HG03520 (cell line): Measurements from ENCODE around the gene STIM2.

Experiments
- ATAC-seq: cut with Tn5 transposase; IDR thresholded peaks from one replicate; pipeline ENCODE4 v1.9.1; 2021; ENCODE audit warnings: mild to moderate bottlenecking, moderate library complexity; ENCODE audit not compliant: unreplicated experiment

STIM2 gene

DNA sequence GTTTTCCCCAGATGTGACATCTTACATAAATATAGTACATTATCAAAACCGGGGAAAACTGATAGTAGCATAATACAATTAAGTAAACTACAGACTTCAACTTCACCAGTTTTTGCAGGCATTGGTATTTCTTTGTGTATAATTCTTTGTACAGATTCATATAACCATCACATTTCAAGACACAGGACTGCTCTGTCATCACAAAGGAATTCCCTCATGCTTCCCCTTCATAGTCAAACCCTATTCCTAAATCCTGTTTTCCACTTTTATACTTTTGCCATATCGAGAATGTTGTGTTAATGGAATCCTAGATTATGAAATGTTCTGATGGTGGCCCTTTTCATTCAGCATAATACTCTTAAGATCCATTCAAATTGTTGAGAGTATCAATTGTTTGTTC, 36.0 kb downstream of the STIM2 start:
- no peak for ATAC-seq

- no peak for ATAC-seq
These were observed 39.4 kb downstream of the STIM2 start for GRCh38 chr4:26899991-26900390.

- no peak for ATAC-seq
These were observed 40.1 kb downstream of the STIM2 start for GRCh38 chr4:26900765-26901164.

DNA sequence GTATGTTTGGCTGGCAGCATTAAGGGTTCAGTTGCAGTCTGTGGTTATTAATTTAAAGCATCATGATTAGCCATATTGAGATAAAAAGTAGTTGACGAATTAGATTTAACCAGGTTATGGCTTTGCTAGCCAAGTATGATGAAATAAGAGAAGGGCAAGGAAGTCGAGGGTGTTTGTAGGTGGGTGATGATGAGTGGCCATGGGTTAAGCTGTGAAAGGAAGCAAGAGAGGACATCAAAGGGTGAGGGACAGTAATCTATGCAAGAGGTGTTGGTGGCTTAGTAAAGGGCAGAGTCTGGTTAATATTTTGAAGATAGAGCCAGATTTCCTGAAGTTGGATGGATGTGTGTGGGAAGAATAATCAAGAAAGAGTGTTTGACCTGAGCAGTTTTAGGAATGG, 44.5 kb downstream of the STIM2 start:
- no peak for ATAC-seq

- ATAC-seq: no peak
These were observed 47.3 kb downstream of the STIM2 start for GRCh38 chr4:26907731-26908599.

DNA sequence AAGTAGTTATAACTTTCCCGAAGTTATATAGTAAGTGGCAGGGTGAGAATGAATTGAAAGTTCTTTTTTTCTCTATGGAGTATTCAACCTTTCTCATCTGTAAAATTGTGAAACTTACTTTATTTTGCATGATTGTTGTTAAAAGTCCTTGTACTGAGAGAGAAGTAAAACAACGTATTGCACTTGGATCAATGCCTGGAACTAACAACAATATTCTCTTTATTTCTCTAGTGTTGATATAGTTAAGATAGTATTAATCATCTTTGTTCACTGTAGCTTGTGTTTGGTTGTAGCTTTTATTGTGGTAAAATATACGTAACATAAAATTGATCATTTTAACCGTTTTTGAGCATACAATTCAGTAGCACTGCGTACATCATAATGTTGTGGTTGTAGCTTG, 48.7 kb downstream of the STIM2 start:
- ATAC-seq: no peak

GRCh38 chr4:26911254-26911653, 50.6 kb downstream of the STIM2 start:
- ATAC-seq: no peak

- no peak for ATAC-seq
These were observed 51.4 kb downstream of the STIM2 start for GRCh38 chr4:26912069-26912468.

- ATAC-seq: peak; percentile 52
These were observed 52.2 kb downstream of the STIM2 start for GRCh38 chr4:26912810-26913209.

GRCh38 chr4:26916195-26916594, 55.6 kb downstream of the STIM2 start:
- no peak for ATAC-seq

DNA sequence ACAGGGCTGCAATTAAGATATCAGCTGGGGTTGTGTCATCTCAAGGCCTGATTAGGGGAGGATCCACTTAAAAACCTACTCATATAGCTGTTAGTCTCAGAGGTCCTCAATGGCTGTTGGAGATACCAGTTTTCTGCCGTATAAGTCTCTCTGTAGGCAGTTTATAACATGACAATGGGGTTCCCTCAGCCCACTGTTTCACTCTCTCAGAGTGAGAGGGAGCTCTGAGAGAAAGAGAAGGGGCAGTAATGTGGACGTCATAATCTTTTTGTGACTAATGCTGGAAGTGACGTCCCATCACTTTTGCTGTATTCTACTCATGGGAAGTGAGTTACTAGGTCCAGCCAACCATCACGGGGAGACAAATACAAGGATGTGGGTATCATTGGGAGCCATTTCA, 70.3 kb downstream of the STIM2 start:
- ATAC-seq: no peak

- ATAC-seq: no peak
These were observed 70.8 kb downstream of the STIM2 start for GRCh38 chr4:26931451-26931850.

DNA sequence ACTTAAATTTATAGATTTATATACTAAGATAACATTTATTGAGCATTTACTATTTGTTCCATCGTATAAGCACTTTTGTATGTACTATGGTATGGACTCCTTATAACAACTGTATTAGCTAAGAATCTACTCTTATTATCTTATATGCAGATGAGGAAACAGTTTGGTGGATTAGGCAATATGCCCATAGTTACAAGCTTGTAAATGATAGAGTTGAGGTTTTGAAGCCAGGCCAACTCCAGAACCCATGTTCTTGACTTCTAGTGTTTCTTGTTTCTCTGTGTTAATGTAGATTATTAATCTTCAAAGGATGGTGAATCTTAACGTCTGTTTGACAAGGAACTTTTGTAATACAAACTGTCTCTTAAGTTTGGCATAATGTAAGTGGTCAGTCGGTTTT, 71.3 kb downstream of the STIM2 start:
- ATAC-seq: no peak

- no peak for ATAC-seq
These were observed 74.8 kb downstream of the STIM2 start for GRCh38 chr4:26935397-26935796.

DNA sequence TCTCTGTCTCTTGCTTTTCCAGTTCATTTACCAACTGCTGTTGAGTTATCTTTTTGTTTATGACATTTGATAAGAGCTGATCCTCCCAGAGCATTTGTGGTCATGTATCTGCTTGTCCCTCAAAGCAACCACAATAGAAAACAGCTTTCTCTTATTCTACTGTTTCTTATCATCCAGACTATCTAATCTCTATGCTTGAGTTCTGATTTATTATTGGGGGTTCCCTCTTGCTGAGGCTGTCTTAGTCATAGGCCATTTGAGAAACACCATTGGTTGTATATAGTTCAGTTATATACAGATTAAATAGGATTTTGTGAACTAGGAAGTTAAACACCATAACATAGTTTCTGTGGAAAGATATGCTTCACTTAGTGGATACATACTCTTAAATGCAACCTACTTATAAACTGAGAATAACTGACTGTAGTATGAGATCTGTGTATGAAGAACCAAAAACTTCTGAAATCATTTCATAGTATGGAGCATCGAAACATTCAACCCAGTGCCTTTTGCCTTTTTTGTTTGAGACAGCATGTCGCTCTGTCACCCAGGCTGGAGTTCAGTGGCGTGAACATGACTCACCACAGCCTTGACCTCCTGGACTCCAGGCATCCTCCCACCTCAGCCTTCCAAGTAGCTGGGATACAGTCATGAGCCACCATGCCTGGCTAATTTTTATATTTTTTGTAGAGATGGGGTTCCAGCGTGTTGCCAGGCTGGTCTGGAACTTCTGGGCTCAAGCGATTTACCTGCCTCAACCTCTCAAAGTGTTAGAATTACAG, 75.8 kb downstream of the STIM2 start:
- ATAC-seq: no peak

GRCh38 chr4:26937139-26937538, 76.5 kb downstream of the STIM2 start:
- no peak for ATAC-seq

- ATAC-seq: no peak
These were observed 76.9 kb downstream of the STIM2 start for GRCh38 chr4:26937567-26937966.

- no peak for ATAC-seq
These were observed 77.9 kb downstream of the STIM2 start for GRCh38 chr4:26938516-26938915.

DNA sequence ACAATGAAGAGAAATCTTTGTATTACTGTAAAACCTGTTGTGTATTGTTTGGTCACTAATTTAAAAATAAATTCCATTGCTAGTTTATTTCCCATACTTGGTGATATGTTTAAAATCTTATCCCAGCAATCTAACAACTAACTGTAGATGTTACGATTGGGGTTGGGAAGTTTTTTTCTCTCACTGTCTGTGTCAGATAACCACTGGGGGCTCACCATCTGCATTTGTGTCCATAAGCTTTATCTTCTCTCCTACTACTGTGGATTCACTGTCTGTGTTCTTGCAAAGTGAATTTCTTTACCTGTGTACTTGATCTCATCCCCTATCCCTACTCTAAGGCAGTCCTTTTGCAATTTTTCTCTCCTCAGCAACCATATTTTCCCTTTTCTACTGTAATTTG, 81.3 kb downstream of the STIM2 start:
- no peak for ATAC-seq

DNA sequence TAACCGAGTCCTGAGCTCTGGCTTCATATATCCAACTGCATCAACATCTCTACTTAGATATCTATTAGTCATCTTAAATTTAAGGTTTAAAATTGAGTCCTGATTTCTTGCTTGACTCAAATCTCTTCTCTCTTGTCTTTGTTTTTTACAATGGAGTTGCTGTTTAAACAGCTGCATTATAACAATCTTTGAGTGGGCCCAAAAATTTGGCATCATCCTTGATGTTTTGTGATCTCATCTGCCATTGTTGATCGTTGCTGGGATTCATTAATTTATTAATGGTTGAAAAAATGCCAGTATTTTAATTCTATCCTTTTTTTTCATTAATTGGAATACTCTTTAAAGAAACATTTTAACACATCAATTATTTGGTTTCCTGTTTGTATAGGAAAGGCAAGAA, 82.2 kb downstream of the STIM2 start:
- no peak for ATAC-seq

- ATAC-seq: no peak
These were observed 82.8 kb downstream of the STIM2 start for GRCh38 chr4:26943391-26943790.

- no peak for ATAC-seq
These were observed 85.2 kb downstream of the STIM2 start for GRCh38 chr4:26945794-26946193.
